SW 1271 (cell line): ENCODE data around the gene CCDC157.
A peak's percentile ranks its signal among the peaks of the same experiment; 100 is the strongest.

Experiments
- DNase-seq, 2 experiments: peaks; one replicate each; lab custom pipeline; 2025; lab: John Stamatoyannopoulos, UW

The CCDC157 gene

DNA sequence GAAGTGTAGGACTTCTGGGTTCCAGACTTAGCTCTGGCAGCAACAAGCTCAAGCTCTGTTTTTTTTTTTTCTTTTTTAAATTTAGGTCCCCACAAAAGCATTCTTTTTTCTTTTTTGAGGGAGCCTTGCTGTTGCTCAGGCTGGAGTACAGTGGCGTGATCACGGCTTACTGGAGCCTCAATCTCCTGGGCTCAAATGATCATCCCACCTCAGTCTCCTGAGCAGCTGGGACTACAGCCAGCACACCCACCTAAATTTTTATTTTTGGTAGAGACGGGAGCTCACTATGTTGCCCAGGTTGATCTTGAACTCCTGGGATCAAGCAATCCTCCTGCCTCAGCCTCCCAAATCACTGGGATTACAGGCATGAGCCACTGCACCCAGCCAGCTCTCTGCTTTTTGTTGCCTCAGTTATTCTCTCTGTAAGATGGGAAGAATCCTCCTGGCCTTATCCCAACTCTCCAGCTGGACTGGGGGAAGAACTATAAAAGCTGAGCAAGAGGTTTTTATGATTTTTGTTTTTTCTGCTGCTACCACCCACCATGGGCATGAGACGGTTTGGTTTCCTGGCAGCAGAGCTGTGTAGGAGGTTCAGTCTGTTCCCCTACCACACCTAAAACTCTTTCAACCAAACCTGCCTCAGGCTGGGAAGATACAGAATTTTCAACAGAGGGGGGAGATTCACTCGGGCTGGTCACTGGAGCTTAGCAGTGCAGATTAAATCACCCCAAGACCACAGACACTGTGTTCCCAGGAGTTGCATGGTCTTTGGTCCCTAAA lies 57.1 kb downstream of the CCDC157 start:
- no peak for DNase-seq

DNA sequence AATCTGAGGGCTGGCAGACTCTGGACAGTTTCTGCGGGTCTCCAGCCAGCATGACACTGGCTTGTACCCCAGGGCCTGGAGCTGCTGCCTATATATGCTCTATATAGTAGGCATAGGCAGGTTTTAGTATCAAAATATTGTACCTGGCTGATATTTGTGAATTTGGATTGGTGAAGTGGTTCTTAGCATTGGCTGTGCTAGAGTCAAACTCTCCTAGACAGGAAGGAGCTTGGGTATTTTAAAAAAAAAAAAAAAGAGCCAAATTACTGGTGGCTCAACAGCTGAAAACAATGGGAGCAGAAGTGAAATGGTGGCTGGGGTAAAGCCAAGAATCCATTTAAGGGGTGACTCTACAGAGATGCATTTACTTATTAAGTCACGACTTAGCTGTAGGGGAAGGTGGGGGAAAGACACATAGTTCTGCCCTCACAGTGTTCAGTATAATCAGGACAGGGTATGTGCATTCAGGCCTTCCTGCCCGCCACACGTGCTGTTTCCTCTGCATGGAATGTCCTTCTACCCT lies 57.8 kb downstream of the CCDC157 start:
- no peak for DNase-seq

GRCh38 chr22:30416403-30416802 lies 59.6 kb downstream of the CCDC157 start:
- no peak for DNase-seq

- DNase-seq: no peak
Measured at GRCh38 chr22:30416837-30417236, 60.0 kb downstream of the CCDC157 start.

- DNase-seq: peak in 1 of 2 experiments; percentile 18
Measured at GRCh38 chr22:30420347-30421125, 63.7 kb downstream of the CCDC157 start.

DNA sequence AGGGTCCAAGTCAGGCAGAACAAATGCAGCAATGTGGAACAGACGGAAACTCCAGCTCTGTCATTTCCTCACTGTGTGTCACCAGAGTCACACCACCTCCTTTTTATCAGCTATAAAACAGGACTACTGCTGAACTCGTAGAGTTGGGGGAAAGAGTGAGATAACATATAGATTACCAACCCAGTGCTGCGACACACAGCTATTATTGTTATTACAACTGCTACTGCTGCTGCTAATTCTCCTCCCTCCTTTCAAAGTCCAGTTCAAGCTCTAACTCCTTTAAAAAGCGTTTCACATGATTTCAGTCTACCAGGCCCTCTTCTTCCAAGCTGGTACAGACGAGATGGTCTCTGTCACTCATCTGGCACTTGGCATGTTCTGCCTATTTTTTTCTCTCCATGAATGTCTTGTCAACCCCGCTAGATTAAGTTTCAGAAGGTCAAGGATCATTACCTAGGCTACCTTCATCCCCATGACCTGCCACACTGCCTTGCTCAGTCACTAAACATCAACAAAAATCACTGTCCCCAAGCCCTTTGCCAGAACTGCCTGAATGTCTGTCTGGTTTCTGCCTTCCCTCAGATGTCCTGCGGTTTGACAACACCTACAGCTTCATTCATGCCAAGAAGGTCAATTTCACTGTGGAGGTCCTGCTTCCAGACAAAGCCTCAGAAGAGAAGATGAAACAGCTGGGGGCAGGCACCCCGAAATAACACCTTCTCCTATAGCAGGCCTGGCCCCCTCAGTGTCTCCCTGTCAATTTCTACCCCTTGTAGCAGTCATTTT lies 65.1 kb downstream of the CCDC157 start:
- no peak for DNase-seq

- peak; percentile 81 to 89 for DNase-seq
Measured at GRCh38 chr22:30422481-30423300, 65.9 kb downstream of the CCDC157 start.

GRCh38 chr22:30423301-30423958 lies 66.6 kb downstream of the CCDC157 start:
- peak in 1 of 2 experiments; percentile 61 for DNase-seq

DNA sequence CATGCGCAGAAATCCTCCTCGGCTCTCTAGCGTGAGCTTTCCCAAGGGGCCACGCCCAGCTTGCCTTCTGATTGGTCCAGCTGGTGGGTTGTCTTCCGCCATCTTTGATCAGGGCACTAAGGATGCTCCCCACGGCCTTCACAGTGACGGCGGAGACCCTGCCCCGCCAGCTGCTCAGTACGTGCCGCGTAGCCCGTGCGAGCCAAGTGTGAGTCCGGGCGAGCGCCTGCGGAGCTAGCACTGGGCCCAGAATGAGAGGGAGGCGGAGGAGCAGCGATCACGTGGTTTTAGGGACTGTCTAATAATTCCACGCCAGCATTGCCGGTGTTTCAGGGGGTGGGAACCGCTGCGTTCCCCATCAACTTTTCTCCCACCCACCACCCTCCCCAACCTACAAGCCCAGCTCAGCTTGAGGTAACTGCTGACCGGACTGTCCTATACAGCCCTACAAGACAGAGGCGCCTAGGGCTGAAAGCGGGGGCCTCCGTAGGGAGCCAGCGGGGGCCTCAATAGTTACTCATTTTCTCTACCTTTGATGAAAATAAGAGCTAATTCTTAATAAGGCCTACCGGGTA lies 67.2 kb downstream of the CCDC157 start:
- peak; percentile 94 to 97 for DNase-seq

GRCh38 chr22:30424534-30425326 lies 67.9 kb downstream of the CCDC157 start:
- DNase-seq: peak in 1 of 2 experiments; percentile 64

GRCh38 chr22:30425327-30425615 lies 68.5 kb downstream of the CCDC157 start:
- DNase-seq: no peak

- DNase-seq: peak in 1 of 2 experiments; percentile 43
Measured at GRCh38 chr22:30425616-30426387, 69.0 kb downstream of the CCDC157 start, which contains the start of gene MTFP1. TSS of gene MTFP1 (plus strand) at chr22:30425768. CDS start at chr22:30425880, 112 bp downstream.
